ENCODE measurements around the gene SENP7.

- no peak for TF ChIP-seq CTCF (IDR thresholded peaks at IDR 0.05 in 2 of 3, conservative IDR thresholded peaks at IDR 0.05 in 1 of 3; ENCODE audit: borderline replicate concordance in 1 of 3, insufficient read depth in 1 of 3, low read depth in 2 of 3, low read length in 2 of 3)
- no peak for TF ChIP-seq YY1 (IDR thresholded peaks at IDR 0.05; ENCODE audit: extremely low read depth, insufficient replicate concordance, low read depth, low read length)
- TF ChIP-seq EZH2phosphoT487 (IDR thresholded peaks at IDR 0.05; ENCODE audit: borderline replicate concordance) = no peak
- TF ChIP-seq, protein P1, sequence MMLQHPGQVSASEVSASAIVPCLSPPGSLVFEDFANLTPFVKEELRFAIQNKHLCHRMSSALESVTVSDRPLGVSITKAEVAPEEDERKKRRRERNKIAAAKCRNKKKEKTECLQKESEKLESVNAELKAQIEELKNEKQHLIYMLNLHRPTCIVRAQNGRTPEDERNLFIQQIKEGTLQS (IDR thresholded peaks at IDR 0.05) = no peak
- TF ChIP-seq MAX (IDR thresholded peaks at IDR 0.05) = no peak
- TF ChIP-seq POLR2A (IDR thresholded peaks at IDR 0.05; ENCODE audit: borderline replicate concordance, extremely low read depth, insufficient read depth, insufficient read length) = no peak
- no peak for TF ChIP-seq TCF7L2 (IDR thresholded peaks at IDR 0.05; ENCODE audit: borderline replicate concordance, extremely low read depth, insufficient read depth, insufficient read length)
- no peak for TF ChIP-seq CEBPB (IDR thresholded peaks at IDR 0.05; ENCODE audit: low read depth)
- no peak for TF ChIP-seq SIN3A (IDR thresholded peaks at IDR 0.05; ENCODE audit: low read depth)
- TF ChIP-seq SRF (IDR thresholded peaks at IDR 0.05; ENCODE audit: low read depth) = no peak
- no peak for TF ChIP-seq EZH2 (IDR thresholded peaks at IDR 0.05)
- no peak for TF ChIP-seq FOSL1 (IDR thresholded peaks at IDR 0.05; ENCODE audit: low read depth)
These were observed 121.5 kb downstream of the SENP7 start for GRCh38 chr3:101391413-101391950.
